Amniotic epithelial cell (primary cell): ENCODE results near the gene DPP8.
A peak's percentile ranks its signal among the peaks of the same experiment; 100 is the strongest.
"Not testable (repeated sequence)": the region's sequence is repeated elsewhere in the genome, so short reads cannot be mapped to it uniquely, and the experiment has no call there.

Experiments used
- DNase-seq: peaks from one replicate; pipeline ENCODE4 v3.0.0-alpha.2; 2010; ENCODE audit warnings: low read depth

DPP8 gene

GRCh38 chr15:65516997-65517865 lies at the start of gene DPP8:
Gene DPP8 (minus strand): TSS chr15:65517689. CDS start chr15:65512553, 5,136 bp downstream.
- DNase-seq: peak; percentile 95

DNA sequence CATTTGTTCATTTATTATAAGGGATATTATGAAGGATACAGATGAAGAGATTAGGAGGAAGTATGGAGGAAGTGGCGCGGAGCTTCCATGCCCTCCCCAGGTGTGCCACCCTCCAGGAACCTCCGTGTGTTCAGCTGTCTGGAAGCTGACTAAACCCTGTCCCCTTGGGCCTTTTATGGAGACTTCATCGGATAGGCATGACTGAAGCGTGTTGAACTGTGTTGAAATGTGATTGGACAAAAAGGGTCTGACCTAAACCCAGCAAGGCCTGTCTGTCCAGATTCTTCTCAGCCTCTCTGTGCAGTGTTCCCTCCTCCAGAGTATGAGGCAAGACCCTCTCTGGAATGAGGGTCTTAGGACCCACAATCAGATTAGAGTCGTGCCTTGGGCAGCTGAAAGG lies 44.4 kb upstream of the DPP8 start:
- no peak for DNase-seq

DNA sequence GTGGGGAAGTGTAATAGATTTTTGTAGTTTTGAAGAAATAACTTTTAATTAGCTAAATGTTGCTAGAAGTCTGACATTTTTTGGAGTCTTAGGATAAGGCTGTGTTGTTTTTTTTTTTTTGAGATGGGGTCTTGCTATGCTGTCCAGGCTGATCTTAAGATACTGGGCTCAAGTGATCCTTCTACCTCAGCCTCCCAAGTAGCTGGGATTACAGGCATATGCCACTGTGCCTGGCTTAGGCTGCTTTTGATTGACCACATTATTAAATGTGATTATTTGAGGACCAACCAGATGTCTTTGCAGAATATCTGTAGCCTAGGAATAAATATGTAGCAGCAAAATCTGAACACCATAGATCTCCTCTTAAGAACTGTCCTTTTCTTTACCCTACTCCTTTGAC lies 42.5 kb upstream of the DPP8 start:
- DNase-seq: no peak

DNA sequence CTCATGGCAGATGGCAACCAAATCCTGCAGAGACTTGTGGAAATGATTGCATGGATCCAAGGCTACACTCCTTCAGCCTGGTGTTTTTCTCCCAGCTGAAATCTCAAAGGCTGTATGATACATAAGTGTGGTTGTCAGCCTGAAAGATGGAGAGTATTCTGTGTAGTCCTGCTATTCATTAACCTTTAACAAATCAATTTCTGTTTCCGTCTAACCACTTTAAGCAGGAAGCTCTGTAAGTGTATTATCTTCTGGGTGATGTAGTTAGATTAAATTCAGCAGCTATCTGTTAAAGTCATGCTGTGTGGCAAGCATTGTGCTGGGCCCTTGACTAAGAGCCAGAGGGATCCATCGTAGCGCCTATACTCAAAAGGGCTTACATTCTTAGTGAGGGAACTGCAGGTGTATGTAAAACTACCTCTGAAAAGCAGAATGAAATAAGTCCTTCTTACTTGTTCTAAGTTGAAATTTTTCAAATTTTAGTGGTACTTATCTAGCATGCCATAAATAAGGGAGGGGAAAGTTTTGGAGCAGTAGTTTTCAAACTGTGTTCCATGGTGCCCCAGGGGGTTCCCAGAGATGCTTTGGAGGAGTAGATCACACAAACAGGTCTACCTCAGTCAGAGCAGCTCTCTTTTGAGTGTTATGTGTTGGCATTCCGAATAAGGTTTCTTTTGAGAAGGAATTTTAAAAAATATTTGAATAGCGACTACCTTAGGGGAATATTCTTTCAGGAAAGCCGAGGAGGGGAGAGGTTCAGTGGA lies 41.7 kb upstream of the DPP8 start:
- DNase-seq: no peak

- peak; percentile 82 for DNase-seq
These were observed 40.8 kb upstream of the DPP8 start for GRCh38 chr15:65558336-65558735.

DNA sequence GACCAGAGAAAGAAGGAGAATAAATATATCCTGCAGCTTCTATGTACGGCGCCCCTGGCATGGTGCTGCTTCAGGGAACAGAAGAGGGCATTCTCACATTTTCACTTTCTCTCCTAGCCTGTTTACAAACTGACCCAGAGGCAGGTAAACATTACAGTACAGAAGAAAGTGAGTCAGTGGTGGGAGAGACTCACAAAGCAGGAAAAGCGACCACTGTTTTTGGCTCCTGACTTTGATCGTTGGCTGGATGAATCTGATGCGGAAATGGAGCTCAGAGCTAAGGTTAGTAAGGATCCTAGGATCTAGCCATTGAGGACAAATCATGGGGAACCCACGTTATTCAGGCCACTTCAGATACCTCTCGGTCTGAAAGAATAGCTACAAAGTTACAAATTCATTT lies 39.1 kb upstream of the DPP8 start:
- no peak for DNase-seq

DNA sequence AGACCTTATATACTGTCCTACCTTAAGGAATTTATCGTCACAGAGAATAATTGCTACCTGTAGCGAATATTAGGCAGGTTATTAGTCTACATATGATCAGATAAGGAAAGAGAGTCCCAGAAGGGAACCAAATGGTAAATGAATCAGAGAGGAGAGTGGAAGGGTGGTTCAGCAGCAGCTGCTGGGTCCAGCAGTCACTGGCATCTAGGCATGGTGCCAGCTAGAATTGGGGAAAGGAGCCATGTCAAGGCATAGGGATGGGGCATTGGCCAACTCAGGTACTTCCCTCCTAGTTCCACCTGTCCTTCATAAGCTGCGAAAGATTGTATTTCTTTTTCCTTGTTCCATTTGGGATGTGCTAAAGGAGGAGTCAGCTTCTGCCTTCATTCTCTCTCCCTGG lies 36.2 kb upstream of the DPP8 start:
- no peak for DNase-seq

DNA sequence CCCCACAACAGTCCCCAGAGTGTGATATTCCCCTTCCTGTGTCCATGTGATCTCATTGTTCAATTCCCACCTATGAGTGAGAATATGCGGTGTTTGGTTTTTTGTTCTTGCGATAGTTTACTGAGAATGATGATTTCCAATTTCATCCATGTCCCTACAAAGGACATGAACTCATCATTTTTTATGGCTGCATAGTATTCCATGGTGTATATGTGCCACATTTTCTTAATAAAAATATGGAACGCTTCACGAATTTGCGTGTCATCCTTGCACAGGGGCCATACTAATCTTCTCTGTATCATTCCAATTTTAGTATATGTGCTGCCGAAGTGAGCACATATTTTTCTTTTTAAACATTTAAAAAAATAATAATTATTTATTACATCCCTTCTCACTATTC lies 35.4 kb upstream of the DPP8 start:
- not testable (repeated sequence) for DNase-seq

DNA sequence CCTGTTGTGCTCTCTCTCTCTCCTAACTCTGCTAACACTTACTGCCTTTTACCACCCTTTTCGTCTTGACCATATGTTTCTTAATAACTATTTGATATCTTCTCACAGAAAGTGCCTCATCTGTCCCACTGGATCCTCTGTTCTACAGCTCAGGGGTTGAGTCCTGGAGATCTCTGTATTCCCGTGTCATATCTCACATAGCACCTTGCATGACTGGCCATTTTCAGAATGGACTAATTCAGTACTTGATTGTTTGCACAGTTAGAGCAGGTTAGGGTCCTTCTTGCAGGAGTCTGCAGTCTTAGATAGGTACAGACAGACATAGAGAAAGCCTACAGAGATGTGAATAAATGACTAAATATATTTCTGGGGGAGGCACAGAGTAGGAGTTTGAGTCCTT lies 33.7 kb upstream of the DPP8 start:
- no peak for DNase-seq

GRCh38 chr15:65550681-65551098 lies 33.2 kb upstream of the DPP8 start:
- DNase-seq: peak; percentile 62

DNA sequence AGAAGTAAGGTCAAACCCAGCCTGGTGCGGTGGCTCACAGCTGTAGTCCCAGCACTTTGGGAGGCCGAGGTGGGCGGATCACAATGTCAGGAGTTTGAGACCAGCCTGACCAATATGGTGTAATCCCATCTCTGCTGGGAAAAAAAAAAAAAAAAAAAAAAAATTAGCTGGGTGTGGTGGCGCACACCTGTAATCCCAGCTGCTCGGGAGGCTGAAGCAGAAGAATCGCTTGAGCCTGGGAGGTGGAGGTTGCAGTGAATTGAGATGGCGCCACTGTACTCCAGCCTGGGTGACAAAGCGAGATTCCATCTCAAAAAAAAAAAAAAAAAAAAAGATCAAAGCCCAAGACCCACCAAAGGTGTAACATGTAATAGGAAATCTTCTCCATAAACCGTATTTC lies 31.8 kb upstream of the DPP8 start:
- not testable (repeated sequence) for DNase-seq

DNA sequence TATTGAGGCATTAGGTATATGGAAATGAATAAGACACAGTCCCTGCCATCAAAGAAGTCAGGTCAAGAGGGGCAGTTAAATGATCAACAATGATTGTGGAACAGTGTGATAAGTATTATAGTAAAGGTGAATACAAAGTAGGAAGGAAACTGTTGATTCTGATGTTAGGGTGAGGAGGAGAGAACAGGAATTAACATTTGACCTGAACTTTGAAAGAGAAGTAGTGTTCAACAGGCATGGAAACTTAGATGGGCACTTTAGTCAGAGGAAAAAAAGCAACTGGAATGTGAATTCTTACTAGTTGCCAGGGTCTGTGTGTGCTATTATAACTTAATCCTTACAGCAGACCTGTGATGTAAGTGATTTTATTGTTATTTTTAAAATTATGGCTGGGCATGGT lies 30.4 kb upstream of the DPP8 start:
- DNase-seq: no peak

- DNase-seq: no peak
These were observed 23.8 kb upstream of the DPP8 start for GRCh38 chr15:65541231-65541820.

- no peak for DNase-seq
These were observed 22.8 kb upstream of the DPP8 start for GRCh38 chr15:65540314-65540713.

DNA sequence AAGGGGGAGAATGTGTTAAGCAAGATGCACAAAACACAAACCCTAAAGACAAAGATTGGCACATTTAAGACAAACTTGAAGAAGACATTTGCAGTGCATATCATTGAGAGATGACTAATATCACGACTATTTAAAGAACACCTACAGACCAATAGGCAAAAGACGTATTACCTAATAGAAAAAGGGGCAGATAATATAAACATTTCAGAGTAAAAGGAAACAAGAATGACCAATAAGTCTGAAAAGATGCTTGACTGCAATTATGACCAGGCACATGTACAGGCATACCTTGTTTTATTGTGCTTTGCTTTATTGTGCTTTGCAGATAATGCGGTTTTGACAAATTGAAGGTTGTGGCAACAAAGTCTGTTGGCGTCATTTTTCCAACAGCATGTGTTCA lies 17.7 kb upstream of the DPP8 start:
- DNase-seq: peak; percentile 23

DNA sequence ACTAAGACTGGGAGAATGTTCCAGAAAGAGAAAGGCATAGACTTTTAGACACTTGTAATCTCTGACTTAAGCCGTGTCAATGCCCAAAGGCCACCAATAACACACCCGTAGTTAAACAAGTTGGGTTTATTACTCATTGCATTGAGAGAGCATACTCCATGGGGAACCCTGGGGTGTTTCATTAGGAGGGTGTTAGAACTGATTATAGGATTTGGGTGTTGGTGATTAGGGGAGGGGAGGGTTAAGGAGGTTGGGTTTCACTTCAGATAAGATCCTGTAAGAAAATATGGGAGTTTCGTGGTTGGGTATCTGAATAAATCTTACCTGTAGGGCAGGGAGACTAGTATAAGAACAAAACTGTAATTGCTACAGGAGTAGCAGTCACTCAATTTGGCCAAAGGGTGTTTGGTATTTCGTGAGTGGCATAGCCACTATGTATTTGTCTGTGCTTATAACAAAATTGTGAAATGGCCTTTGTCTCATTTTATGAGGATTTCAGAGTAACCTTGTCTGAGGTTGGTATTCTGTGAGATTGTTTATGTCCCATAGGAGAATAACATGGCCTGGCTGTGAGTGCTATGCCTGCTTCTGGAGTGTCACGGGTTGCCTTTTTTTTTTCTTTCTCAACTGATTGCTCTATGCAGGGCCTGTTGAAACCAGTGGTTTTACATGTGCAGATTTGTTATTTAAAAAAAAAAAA lies 15.7 kb upstream of the DPP8 start:
- DNase-seq: peak; percentile 68

DNA sequence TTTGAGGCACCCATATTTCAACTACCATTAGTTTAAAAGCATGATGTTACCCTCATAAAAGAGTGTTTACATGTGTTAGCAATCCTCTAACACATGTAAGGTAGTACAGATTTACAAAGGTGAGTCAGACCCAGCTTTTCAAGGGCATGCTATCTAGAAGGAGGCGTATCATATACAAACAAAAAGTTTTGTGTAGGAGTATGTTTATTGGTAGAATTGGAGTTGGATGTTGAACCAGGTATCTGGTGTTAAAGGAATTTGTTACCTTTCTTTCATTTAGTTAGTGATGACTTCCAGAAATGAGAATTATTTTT lies 15.2 kb upstream of the DPP8 start:
- peak; percentile 85 for DNase-seq

DNA sequence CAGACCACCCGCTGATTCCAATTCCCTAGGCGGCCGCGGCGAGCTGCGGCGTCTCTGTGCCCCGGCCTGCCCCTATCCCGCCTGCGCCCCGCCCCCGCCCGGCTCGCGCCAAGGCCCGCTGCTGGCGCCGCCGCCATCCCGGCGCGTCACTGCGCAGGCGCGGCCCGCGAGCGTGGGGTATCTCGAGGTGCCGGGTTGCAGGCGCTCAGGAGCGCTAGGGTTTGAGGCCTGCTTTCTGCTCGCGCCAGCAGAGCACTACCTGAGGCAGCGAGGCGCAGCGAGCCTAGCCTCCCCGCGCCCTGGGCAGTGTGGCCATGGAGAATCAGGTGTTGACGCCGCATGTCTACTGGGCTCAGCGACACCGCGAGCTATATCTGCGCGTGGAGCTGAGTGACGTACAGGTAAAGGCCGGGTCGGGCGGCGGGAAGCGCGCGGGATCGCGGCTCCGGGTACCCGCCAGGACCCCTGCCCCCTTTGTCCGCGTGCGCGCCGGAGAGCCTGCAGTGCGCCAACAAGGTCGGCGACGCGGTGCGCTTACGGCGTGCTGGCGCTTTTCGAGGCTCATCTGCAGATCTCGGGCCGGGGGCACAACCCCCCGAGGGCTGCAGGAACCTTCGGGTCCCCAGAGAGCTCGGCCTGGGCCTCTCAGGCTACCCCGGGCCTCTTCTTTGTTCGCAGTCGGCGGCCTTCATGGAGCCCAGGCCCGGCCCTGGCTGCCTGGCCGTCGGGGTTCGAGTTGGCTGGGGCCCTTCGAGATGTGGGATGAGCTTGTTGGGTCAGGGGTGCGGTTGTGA lies 13.0 kb upstream of the DPP8 start, which contains the start of gene HACD3:
HACD3 (plus strand) TSS at position 146 of the 794 bp plus-strand sequence; CDS start at position 315, 169 bp downstream.
- DNase-seq: peak; percentile 56

DNA sequence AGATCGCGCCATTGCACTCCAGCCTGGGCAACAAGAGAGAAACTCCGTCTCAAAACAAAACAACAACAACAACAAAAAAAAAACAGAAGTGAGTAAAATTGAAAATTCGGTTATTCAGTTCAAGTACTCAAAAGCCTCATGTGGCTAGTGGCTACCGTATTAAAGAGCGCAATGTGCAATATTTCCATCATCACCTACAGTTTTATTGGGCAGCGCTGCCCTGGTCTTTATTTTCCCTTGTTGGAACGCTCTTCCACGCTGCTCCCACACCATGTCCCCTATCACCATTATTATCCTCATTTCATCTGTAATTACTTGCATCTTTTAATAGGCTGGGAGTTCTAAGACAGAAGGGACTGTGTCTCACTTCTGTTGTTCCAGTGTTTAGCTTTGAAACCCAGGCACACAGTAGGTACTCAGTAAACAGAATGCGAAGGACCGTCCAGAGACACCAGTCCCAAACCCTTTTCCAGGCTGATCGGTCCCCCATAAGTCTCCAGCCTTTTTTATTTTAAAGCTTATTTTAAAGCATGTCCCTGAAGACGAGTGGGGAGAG lies 12.4 kb upstream of the DPP8 start:
- no peak for DNase-seq

GRCh38 chr15:65528461-65529060 lies 11.1 kb upstream of the DPP8 start:
- no peak for DNase-seq

DNA sequence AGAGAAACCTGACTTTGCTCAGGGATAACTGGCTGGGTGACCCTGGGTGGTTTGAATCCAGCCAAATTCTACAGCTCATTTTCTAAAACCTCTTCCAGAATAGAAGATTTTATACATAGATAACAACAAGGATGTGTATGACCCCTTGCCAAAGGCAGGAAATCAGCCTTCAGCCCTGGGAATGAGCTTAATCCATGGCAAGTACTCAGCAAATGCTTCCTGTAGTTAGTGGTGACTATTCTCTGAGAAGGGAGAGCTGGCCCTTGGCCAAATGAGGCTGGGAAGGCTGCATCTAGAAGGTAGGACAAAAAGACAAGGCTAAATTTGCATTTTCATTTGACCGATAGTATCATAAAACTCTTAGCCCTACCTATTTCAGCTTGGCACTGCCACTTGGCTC lies 8.1 kb upstream of the DPP8 start:
- DNase-seq: peak; percentile 43
